Measurements from ENCODE around the gene RAB17. TPM values are rescaled to one million over a fixed set of nuclear protein-coding genes. Genes with fewer than 3 reads are reported as not detected.

RAB17 gene
- 11.8 and 12.3 TPM in 2 replicates for total RNA-seq

- peak in 1 of 2 donors; percentile 57 for DNase-seq (ENCODE audit: low read depth in 2 of 2)
Measured at GRCh38 chr2:237590272-237591140, at the start of gene RAB17. TSS of gene RAB17 (minus strand) at chr2:237590734. CDS start at chr2:237586154, 4,580 bp downstream.

DNA sequence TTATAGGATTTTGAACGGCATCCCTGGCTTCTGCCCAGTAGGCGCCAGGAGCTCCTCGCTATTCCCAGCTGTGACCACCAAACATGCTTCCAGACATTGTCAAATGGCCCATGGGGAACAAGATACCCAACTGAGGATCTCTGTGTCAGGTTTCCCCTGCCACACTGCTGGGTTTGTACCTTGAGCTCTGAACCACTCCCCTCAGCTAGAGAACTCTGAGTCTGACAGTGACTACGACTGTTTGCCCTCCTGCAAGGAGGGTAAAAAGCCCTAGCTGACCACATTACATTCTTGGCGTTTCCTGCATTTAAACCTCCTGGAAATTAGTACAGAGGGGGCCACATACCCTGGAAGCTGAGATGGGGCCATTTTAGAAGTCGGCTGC is 49.3 kb upstream of the RAB17 start:
- DNase-seq (ENCODE audit: low read depth in 2 of 2), result no peak

DNA sequence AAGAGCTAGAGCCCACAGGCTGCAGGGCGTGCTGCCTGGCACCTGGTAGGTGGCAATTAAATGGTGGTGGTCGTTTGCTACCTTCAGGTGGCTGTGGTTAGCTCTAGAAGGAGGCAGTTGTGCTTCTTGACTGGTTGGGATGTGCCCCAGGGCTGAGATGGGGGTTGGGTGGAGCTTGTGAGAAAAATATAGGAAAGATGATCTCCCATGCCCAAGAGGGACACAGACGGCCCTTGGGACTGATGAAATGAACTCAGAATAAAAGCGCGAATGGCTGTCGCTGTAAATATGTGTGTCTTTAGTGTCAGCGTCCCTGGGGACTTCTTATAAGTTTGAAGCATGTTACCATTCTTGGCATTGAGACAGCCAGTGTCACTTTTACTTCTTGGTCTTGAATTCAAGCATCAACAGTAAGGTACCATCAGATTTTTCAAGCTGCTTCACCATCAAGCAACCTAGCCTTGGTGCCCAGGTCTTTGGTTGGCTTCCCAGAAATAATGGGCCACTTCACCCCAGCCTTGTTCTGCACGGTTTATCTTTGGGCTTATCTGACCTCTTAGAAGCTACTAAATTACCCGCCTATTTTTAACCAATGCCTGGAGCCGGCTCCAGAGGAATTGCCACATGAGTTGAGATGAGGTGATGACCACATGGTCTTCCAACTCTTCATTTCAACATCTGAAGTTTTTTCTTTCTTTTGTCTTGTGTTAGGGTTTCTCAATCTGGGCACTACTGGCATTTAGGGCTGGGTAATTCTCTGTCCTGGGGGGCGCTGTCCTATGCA is 48.7 kb upstream of the RAB17 start:
- no peak for DNase-seq (ENCODE audit: low read depth in 2 of 2)

GRCh38 chr2:237638176-237638575 is 47.6 kb upstream of the RAB17 start:
- DNase-seq (ENCODE audit: low read depth in 2 of 2), result no peak

GRCh38 chr2:237637429-237638135 is 47.0 kb upstream of the RAB17 start:
- no peak for DNase-seq (ENCODE audit: low read depth in 2 of 2)

DNA sequence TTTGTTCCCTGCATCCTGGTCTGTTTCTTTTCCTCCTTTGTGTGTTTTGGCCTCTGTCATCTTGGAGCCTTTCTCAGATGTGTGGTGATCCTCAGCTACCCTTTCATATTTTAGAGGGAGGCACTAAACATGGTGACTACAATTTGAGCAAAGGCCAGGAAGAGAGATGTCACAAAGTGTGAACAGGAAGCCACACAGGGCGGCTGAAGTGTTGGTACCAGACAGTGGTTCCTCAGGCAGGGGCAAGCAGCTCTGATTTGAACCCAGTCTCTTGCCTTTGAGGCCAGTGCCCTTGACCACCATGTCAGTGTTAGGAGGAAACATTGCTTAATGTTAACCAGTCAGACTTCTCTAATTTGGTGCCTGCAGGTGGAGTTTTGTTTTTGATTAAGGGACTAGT is 46.0 kb upstream of the RAB17 start:
- no peak for DNase-seq (ENCODE audit: low read depth in 2 of 2)

- no peak for DNase-seq (ENCODE audit: low read depth in 2 of 2)
Measured at GRCh38 chr2:237633061-237633561, 42.6 kb upstream of the RAB17 start.

DNA sequence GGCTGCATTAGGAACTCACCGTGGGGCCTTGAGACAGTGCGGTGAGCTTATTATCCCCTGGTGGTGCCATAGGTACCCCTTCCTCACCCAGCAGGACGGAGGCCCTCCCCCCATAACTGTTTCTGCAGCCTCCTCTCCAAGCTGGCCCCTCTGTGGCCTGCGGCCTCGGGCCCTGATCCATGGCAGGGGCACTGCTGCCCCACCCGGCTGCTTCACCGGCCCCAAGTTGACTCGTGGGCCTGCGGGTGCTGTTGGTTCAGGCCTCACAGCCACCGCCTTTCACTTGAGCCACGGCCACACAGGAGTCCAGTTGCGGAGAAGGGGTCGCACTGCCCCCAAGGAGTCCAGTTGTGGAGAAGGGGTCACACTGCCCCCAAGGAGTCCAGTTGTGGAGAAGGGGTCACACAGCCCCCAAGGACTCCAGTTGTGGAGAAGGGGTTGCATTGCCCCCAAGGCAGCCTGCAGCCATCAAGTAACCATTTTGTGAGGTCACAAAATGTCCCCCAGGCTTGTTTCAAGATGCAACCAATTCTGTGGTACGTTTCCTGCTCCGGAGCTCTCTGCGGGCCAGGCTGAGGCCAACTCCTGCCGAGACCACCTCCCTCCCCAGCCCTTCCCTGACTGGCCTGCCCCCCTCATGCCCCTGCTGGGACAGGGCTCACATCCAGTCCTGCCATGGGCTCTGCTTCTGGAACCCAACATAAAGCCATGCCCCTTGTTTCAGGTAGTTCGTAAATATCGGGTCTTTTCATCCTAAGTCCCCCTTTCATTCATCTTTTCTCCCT is 41.5 kb upstream of the RAB17 start:
- no peak for DNase-seq (ENCODE audit: low read depth in 2 of 2)

GRCh38 chr2:237631007-237631785 is 40.7 kb upstream of the RAB17 start:
- DNase-seq (ENCODE audit: low read depth in 2 of 2), result no peak

DNA sequence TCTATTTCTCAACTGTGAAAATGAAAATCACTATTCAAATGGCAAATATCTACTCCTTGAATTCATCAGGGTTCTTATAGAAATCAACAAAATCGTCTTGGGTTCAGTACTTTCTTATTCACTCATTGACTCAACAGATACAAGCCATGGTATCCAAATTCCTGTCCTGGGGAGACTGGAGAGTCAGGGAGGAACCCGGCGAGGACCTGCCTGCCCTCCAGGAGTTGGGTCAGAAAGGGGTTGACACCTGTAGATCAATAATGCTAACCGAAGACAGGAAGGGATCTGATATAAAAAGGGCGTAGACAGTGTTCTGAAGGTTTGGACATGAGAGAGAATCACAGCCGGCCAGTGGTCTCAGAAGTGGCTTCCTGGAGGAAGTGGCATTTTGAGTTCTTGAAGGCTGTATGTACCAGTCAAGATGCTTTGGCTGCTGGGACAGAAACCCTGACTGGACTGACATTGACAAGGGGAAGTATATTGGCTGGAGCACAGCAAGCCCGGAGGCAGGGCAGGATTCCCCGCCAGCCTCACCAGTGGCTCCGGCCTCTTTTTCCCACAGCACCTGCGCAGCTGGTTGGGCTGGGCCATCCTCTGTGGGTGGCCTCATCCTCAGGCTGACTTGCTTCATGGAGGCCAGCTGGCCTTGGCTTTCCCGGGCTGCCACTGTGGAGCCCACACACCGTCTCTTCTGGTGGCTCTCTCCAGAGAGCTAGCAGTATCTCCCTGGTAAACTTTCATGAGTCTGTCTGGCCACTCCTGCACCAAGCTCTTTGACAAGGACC is 39.9 kb upstream of the RAB17 start:
- no peak for DNase-seq (ENCODE audit: low read depth in 2 of 2)

DNA sequence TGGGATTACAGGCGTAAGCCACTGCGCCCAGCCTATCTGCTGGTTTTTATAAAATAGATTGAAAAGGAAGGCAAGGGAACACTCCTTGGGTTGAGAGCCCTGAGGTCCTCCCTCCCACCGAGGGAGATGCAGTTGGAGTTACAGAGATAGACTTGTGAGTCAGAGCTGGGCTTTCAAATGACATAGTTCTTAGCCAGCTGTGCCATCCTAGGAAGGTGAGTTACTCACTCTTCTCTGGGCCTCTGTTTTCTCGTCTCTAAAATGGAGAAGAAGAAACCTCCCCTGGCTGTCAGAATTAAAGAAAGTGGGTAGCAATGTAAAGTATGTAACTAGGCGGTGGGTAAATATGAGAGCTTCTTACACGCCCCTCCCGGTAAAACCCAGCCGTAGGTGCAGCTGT is 39.2 kb upstream of the RAB17 start:
- DNase-seq (ENCODE audit: low read depth in 2 of 2), result no peak

- no peak for DNase-seq (ENCODE audit: low read depth in 2 of 2)
Measured at GRCh38 chr2:237629188-237629534, 38.6 kb upstream of the RAB17 start.

- DNase-seq (ENCODE audit: low read depth in 2 of 2), result no peak
Measured at GRCh38 chr2:237628247-237629187, 38.0 kb upstream of the RAB17 start.

DNA sequence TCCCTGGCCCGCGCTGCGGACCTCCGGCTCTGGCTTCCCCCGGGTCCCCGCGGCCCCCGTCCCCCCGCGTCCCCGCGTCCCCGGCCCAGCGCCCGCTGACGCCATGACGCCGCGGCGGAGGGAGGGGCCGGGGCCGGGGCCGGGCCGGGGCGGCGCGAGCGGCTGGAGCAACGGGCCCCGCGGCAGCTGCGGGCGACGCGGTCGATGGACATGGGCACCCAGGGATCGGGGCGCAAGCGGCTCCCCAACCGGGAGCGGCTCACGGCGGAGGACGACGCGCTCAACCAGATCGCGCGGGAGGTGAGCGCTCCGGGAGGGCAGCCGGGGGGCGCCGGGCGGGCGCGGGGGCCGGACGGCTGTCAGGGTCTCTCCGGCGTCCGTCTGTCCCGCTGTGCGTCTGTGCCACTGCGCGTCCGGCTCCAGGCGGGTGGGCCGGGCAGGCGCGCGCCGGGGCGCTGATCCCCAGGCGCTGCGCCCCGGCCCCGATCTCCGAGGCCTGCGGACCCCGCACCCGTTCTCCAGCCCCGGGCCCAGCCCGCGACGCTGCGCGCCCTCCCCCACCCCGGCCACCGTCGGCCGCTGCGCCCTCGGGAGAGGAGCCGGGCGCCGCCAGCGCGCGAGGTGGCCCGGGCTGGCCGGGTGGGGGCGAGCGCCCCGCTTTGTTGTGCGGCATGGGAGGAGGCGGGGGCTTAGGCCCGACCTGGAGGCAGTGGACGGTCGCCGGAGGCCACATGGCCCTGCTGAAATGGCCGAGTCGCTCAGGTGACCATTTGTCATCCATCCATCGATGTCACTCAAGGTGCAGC is 37.1 kb upstream of the RAB17 start, which contains the start of gene LRRFIP1:
Gene LRRFIP1, plus strand, starts transcription at position 147 of the 806 bp plus-strand sequence. Its CDS starts 58 bp downstream, at position 205.
- DNase-seq (ENCODE audit: low read depth in 2 of 2), result peak in 1 of 2 donors; percentile 54

DNA sequence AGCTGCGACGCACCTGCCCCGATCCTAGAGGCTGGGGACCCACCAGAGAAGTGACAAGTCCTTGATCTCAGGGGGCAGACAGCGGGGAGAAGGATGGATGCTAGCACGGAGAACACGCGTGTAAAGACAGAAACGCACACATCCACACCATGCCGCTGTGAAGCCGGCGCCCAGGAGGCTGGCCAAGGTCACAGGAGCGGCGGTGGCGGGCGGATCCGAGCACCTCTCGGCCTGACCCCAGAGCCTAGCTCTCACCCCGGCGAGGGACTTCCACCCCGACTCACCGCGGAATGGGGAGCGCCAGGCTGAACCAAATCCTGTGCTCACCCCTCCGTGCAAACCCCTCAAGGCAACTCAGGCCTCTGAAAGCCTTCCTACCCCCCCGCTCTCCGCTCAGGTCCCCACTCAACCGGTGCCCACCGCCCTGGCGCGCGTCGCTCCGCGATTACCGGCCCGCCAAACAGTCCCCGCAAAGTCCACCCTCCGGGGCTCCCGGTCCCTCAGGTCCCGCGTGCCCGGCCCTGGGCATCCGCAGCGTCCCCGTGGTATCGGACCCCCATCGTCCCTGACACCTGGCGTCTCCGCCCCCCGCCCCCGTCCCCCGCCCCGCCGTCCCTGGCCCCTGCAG is 36.4 kb upstream of the RAB17 start:
- no peak for DNase-seq (ENCODE audit: low read depth in 2 of 2)

- DNase-seq (ENCODE audit: low read depth in 2 of 2), result no peak
Measured at GRCh38 chr2:237625777-237626176, 35.2 kb upstream of the RAB17 start.

DNA sequence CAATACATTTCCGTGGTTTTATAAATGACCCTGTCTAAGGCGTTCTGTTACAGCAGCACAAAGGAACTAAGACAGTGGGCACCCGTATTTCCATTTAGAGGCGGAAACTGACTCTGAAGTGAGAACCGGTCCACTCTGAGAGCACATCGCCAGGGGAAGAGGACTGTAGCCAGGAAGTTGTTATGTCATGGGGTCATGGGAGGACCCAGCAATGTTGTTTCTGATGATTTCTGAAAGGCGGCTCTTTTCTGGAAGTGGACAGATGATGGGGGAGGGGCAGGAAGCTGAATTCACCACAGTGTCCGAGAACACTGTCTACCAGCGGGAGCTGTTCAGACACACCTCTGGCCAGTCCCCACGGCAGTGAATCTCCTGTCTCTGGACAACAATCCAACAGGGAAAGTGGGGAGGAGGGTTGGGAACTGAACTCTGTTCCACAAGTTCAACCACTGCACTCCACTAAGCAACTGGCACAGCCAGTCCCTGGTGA is 34.7 kb upstream of the RAB17 start:
- DNase-seq (ENCODE audit: low read depth in 2 of 2), result peak in 1 of 2 donors; percentile 43
